NT2/D1 (cell line): ENCODE measurements around the gene ADD2.

ENCODE experiments used
- SUZ12 ChIP-seq: IDR thresholded peaks from 2 replicates; pipeline ENCODE4 v1.6.1; 2011; ENCODE audit not compliant: insufficient read length, insufficient read depth; ENCODE audit errors: extremely low read depth
- YY1 ChIP-seq: IDR thresholded peaks from 2 replicates; pipeline ENCODE4 v1.6.1; 2011; ENCODE audit not compliant: insufficient read length, insufficient read depth
- ZNF274 ChIP-seq: IDR thresholded peaks from 2 replicates; pipeline ENCODE4 v1.6.1; 2011; ENCODE audit warnings: mild to moderate bottlenecking, low read depth, low read length

DNA sequence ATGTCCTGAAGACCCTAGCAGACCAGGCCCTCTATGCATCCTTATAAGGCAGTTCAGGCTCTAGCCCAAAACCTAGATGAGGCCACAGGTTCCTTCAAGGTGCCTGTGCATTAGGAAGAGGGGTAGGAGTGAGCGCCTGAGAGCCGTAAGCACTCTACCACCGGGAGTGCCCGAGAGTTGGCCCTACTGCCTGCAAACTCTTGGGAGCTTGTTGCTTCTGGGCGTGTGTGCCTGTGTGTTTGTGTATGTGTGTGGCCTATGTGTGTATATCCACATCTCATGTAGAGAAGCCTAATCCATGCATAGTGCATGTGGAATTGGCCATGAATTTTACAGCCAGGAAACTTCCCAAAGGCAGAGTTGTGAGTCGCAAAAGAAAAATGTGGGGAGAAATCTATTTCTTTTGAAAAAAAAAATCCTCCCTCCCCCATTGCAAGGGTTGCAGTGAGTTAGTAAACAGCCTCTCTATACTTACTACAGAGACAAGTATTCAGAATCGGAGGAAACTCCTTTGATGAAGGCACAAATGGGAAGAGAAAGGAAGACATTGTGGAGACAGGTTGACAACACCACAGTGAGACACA lies 96.8 kb downstream of the ADD2 start:
- TF ChIP-seq SUZ12 (no peak), ZNF274 (no peak), YY1 (no peak)
